Activated CD8-positive, alpha-beta memory T cell treated with anti-CD3 and anti-CD28 coated beads for 48 hours (primary cell): ENCODE results near the gene RNASEH2A.

Experiments used
- DNase-seq, 3 experiments: peaks; one replicate each; pipeline ENCODE4 v3.0.0-alpha.2; 2020; ENCODE audit warnings: low read depth in 2 of 3, low spot score in 2 of 3

Gene RNASEH2A

DNA sequence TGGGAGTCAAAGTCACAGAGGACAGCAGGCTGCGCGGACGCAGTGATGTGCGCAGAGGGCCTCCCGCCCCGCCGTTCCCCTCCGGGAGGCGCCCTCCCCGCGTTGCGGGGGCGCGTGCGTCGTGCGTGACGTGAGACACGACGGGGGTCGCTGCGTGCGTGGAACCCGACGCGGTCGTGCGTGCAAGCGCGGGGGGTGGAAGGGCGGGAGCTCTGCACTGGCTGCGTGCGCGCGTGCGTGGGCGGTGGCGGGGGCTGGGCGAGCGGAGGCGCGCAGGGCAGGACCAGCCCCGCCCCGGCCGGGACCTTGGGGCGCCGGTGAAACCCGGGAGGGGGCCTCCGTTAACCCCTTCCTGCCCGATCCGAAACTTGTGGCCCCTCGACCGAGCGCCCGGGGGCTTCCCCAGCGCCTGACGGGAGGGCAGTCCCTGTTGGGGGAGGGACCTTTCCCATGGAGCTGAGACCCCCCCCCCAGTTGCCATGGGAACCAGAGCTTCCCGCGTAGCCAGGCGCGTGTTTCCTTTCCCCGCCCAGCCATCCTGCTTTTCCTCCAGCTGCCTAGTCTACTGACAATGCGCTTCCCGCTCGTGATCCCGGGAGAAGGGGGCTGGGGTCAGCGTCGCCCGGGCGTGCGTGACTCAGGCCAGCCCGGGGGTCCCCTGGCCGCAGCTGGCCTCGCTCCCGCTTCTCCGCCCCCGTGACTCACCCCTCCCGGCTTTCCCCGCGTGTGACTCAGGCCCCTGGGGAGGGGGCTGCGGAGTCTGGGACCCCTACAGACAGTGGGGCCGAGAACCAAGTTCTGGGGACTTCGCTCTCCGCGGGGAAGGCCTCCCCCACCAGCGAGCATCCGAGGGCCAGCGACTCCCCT lies 23.7 kb upstream of the RNASEH2A start:
- peak; percentile 83 to 91 (median 90) for DNase-seq

DNA sequence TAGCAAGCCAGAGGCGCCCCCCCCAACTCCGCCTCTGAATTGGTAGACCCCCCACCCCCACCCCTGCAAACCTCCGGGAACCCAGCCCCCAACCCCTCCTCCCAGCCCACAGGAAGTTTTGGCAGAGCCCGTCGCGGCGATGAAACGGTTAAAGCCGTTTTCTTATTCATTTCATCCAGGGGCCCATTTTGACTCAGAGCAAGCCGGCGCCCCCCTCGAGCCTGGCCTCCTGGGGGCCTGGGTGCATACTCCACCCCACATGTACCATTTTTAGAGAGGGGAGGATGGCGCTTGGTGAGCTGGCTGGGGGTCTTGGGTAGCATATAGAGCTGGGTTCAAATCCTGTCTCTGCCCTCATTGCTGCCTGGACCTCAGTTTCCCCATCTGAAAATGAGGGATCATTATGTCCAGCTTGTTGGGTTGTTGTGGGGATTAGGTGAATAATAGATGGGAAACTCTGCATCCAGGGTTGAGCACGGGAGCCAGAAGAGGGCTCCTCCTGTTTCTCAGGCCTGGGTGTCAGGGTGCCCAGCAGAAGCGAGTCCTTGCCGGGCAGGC lies 23.0 kb upstream of the RNASEH2A start:
- no peak for DNase-seq

DNA sequence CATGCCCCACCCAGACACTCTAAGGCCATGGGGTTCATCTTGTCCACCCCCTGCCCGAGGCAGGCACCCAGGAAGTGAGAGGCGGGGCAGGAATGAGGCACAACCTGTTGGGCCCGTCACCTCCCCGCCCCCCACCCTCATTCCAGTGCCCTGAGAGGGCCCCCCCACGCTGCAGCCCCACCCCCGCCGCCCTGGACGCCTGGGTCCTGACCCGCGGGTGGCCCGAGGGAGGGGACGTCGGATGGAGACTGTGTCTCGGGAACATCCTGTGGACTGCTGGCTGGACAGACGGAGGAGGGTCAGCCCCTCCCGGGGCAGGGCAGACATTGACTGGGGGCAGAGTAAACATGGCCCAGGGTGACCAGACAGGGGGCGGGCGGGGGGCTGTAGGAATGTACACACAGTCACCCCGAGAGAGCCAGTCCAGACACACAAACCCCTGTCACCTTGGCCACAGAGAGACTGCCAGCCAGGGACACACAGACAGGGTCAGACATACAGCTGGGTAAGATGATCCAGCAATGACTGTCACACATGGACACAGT lies 22.5 kb upstream of the RNASEH2A start:
- no peak for DNase-seq

DNA sequence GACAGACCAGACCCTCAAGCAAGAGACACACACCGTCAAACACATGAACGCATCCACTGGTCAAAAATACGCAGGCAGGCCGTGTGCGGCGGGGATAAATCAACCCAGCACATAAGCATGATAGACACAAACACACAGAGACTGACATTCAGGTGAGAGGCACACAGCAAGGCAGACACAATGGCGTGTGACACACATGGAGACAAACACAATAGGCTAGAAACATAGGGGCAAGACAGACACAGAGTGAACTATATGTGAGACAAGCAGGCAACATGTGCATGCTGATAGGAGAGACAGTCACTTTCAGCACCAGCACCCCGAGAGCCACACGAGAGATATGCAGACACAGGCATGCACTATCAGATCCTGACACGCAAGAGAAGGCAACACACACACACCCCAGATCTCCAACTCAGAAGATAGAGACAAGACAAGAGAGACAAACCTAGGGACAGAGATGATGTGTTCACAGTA lies 22.0 kb upstream of the RNASEH2A start:
- DNase-seq: no peak

DNA sequence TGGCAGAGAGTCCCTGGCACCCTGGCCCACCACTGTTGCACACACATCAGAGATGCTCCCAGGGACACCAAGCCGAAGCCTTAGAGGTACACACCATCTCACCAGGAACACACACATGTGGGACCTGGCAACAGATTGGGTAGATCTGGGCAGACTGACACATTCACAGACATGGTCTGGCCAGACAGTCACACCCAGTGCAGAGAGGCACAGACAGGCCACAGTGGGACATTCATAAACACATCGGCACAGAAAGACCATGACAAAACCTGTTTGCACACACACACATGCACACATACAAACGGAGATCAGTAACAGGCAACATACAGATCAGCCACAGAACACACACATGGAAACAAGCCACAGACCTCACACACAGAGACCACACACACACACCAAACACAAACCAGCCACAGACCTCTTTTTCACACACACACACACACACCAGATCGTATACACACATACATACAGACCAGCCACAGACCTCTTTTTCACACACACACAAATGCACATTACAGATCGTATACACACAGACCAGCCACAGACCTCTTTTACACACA lies 21.4 kb upstream of the RNASEH2A start:
- DNase-seq: no peak

DNA sequence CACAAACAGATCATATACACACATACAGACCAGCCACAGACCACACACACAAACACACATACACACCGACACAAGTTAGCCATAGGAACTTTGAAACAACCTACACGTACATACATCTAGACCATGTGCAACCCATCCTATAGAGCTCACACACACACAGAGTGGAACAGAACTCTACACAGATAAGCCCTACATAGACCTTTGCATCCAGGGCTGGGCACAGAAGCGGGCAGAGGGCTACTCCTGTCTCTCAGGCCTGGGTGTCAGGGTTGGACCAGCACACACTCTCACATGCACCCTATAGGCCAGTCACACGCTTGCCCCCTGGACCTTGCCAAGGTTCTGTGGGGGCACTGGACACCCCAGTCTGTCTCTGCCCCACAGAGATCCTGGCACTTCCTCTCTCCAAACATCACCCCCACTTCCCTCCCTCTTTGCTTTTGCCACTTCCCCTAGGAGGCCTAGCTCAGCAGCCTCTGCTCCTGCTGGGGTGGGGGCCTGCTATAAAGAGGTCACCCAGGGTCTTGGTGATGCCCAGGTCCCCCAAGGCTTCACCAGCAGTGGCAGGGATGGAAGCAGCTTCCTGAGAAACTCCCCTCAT lies 20.9 kb upstream of the RNASEH2A start:
- DNase-seq: no peak

DNA sequence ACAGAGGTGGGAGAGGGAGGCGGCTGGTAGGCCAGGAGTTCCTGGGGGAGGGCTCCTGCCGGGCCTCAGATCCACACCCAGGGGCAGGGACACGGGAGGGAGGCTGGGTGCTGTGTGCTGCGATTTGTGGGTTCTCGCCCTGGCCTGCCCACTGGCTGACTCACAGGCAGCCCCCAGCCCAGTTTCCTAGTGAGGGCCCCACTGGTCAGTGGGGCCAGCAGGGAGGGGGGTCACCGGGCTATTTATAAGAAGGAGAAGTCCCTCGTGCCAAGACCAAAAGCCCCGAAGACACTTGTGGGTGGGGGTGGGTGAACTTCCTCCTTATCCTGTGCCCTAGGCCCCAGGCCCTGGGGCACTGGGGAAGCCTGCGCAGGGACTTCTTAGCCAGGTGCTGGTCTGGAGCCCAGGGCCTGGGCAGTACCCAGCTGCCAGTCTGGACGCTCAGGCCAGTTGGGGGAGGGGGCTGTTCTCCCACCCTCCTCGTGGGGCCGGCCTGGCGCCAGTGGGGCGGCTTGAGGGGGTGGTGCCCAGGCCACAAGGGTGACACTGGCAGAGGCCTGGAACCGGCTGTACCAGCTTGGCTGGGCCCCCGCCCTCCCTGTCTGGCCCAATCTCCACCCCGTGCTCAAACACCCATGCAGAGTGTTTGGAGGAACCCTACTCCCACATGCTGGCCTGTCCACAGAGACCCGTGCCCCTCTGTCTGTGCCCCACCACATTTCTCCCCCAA lies 20.1 kb upstream of the RNASEH2A start:
- no peak for DNase-seq

DNA sequence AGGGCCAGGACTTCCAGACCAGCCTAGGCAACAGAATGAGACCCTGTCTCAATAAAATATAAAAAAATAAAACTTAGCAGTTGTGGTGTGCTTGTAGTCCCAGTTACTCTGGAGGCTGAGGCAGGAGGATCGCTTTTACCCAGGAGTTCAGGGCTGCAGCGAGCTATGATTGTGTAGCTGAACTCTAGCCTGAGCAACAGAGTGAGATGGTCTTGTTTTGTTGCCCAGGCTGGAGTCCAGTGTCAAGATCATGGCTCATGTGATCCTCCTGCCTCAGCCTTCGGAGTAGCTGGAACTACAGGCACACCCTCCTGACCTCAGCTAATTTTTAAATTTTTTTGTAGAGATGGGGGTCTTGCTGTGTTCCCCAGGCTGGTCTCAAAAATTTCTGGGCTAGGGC lies 19.4 kb upstream of the RNASEH2A start:
- DNase-seq: no peak

DNA sequence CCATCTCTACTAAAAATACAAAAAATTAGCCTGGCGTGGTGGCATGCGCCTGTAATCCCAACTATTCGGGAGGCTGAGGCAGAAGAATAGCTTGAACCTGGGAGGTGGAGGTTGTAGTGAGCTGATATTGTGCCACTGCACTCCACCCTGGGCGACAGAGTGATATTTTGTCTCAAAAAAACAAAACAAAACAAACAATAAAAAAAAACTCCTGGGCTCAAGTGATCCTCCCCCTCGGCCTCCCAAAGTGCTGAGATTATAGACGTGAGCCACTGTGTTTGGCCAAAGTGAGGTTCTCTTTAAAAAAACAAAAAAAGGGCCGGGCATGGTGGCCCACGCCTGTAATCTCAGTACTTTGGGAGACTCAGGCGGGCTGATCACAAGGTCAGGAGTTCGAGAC lies 18.9 kb upstream of the RNASEH2A start:
- no peak for DNase-seq

DNA sequence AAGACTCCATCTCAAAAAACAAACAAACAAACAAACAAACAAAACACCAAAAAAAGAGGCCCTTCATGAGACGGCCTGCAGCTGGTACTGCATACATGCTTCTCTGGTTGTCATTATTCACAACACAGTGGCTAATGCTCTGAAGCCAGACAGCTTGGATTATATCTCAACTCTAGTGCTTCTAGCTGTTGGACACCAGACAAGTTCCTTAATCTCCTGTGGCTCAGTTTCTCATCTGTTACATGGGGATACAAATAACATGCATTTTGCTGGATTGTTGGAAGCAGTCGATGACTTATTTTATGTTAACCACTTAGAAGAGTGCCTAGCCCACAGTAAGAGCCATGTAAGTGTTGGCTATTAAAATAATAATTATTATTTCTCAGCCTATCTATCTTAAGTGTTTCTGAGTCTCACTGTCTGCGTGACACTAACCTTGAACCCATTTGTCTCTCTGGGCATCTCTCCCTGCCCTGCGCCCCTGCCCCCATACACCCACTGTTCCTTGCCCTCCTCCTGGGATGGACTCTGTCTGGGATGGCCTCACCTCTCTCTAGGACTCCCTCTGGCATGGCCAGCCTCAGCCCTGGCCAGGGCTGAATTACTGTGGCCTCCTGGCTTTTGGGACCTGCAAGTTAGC lies 18.2 kb upstream of the RNASEH2A start:
- DNase-seq: no peak

DNA sequence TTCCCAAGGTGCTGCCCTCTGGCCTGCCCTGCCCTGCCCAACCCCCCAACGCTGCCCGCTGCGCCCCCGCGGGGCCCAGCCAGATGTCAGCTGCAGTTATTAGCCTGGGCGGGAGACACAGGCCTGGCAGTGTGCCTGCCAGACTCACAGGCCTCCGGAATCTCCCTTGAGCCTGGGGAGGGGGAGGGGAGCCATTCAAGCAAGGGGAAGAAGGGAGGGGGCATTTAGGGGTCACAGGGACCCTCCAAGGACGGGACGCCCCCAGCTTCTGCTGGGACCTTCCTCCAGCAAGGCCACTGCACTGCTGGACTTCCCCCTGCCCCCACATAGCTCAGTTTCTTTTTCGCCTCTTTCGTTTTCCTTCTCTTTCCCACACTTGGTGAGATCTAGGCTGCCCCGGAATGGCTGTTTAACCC lies 17.7 kb upstream of the RNASEH2A start:
- DNase-seq: no peak

DNA sequence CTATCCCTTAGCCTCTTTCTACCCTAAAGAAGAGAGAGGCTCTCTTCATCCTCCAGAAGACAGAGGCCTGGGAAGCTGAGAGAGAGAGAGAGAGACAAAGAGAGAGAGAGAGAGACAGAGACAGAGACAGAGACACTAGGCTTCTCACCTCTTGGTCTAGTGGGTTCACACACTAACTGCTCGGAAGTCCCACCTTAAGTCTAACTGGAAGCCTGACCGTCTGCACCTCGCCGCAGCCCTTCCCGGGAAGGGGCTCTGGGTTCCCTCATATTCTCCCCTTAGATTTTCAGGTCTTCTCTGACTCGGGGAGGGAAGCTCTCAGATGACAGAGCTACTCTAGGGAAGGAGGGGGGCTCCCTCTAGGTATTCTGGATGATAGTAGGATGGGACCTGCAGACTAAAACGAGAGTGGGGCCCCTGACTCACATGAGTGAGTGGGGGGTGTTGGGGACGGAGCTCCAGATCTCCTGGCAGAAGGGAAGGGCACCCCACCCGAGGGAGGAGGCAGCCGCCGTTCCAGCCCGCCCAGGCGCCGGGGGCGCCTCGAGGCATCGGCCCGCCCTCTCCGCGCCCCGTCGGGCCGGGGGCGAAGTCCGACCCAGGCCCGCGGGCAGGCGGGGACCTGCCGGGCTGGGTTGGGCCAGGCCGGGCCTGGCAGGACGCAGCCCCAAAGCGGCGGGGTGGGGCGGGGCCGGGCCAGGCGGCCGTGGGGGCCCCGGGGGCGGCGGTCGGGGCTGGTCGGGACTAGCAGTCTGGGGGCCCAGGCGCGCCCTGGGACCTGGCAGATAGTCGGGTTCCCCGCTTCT lies 17.1 kb upstream of the RNASEH2A start:
- no peak for DNase-seq

DNA sequence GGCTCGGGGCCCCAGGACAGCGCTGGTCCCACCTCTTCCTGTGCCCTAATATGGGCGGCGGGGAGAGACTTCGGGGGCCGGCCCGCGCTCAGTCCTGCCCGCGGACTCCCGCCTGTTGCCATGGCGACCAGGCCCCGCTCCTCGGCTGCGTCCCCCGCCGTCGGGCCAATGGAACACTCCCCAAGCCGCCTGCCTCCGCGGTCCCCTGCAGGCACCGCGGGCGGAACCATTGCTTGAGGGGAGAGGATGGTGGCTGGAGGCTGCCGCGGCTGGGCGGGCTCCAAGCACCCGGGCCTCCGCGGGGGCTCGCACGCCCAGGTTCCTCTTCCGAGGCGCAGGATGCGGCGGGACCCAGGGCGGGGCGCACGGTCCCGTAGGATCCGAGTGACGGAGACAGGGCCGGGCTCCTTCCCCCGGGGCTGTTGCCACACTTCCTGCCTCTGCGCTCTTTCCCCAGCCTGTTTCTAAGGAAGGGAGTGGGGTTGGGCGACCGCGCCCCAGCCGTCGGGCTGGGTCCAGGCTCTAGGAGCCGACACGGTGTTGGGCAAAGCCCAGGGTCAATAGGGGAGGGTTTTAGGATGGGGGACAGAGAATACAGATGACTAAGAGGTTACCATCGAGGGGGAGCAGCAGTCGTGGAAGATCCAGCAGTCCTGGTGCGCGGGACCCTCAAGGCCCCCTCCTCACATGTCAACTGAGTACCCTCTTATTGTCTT lies 16.3 kb upstream of the RNASEH2A start:
- peak; percentile 91 to 97 (median 93) for DNase-seq

DNA sequence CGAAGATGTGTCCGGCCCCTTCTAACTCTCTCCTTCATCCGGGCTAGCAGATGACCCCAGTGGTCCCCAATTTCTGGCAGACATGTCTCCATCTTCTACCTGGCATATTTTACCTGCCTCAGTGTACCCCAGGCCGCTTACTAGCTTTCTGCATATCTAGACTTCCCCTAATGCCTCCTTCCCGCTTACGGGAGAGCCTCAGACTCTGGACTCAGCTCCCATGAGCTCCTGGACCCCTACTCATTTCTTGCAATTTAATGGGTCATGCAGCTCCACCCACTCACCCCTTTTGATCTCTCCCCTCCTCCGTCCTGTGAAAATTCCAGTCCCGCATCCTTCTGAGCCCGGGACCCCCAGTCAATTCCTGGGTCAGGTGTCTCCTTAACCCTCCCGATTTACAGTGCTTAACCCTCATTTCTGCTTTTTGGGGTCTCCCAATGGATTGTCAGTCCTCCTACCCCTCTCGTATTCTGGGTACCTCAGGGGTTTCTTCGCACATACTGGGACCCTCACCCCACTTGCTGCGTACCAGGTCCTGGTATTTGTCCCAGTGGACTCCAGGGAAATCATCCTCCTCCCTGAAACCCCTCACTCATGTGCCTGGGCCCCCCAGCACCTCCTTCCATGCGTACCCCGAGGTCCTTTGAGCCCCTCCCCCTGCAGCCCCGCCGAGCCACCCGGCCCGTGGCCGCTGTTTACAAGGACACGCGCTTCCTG lies 15.6 kb upstream of the RNASEH2A start:
- no peak for DNase-seq

DNA sequence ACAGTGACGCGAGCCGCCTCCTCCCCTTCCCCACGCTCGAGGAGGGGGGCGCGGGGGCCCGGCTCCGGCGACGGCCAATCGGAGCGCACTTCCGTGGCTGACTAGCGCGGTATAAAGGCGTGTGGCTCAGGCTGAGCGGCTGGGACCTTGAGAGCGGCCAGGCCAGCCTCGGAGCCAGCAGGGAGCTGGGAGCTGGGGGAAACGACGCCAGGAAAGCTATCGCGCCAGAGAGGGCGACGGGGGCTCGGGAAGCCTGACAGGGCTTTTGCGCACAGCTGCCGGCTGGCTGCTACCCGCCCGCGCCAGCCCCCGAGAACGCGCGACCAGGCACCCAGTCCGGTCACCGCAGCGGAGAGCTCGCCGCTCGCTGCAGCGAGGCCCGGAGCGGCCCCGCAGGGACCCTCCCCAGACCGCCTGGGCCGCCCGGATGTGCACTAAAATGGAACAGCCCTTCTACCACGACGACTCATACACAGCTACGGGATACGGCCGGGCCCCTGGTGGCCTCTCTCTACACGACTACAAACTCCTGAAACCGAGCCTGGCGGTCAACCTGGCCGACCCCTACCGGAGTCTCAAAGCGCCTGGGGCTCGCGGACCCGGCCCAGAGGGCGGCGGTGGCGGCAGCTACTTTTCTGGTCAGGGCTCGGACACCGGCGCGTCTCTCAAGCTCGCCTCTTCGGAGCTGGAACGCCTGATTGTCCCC lies 14.9 kb upstream of the RNASEH2A start, which contains the start of gene JUNB:
TSS of gene JUNB (plus strand) at position 142 of the 706 bp plus-strand sequence. CDS start at position 428, 286 bp downstream.
- peak; percentile 95 to 98 (median 96) for DNase-seq

DNA sequence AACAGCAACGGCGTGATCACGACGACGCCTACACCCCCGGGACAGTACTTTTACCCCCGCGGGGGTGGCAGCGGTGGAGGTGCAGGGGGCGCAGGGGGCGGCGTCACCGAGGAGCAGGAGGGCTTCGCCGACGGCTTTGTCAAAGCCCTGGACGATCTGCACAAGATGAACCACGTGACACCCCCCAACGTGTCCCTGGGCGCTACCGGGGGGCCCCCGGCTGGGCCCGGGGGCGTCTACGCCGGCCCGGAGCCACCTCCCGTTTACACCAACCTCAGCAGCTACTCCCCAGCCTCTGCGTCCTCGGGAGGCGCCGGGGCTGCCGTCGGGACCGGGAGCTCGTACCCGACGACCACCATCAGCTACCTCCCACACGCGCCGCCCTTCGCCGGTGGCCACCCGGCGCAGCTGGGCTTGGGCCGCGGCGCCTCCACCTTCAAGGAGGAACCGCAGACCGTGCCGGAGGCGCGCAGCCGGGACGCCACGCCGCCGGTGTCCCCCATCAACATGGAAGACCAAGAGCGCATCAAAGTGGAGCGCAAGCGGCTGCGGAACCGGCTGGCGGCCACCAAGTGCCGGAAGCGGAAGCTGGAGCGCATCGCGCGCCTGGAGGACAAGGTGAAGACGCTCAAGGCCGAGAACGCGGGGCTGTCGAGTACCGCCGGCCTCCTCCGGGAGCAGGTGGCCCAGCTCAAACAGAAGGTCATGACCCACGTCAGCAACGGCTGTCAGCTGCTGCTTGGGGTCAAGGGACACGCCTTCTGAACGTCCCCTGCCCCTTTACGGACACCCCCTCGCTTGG lies 14.1 kb upstream of the RNASEH2A start:
- no peak for DNase-seq

DNA sequence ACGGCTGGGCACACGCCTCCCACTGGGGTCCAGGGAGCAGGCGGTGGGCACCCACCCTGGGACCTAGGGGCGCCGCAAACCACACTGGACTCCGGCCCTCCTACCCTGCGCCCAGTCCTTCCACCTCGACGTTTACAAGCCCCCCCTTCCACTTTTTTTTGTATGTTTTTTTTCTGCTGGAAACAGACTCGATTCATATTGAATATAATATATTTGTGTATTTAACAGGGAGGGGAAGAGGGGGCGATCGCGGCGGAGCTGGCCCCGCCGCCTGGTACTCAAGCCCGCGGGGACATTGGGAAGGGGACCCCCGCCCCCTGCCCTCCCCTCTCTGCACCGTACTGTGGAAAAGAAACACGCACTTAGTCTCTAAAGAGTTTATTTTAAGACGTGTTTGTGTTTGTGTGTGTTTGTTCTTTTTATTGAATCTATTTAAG lies 13.5 kb upstream of the RNASEH2A start:
- DNase-seq: no peak
